ENCODE data around the gene LMCD1. TPM values are rescaled to one million over a fixed set of nuclear protein-coding genes. Genes with fewer than 3 reads are reported as not detected.
A peak's percentile ranks its signal among the peaks of the same experiment; 100 is the strongest.

Gene LMCD1
- total RNA-seq, 2 donors from 2014 or later, result 10.9 to 32.4 TPM

DNA sequence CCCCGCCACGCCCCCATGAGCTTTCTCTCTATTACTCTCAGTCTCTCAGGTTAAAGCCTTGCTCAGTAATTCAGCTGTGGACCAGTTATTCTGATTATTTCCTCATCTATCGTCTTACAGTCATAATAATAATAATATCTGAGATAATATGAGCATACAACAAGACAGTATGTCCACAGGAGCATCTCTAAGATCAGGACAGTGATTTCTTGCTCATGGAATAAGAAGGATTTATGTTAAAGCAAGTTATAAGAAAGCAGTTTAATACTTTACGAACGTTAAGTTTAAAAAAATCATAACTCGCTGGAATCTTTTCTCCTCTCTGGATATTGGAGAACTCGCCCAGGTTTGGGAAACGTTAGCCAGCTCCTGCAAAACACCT is 643 bp upstream of the LMCD1 start:
- ATAC-seq, result no peak
- no peaks in the 10 kb centered on the region for H3K27me3 ChIP-seq
- peak overlapping the region; percentile 87 to 94 (median 93) for H3K27ac ChIP-seq
- no peaks in the 10 kb centered on the region for H3K36me3 ChIP-seq (replicated peaks in 1 of 2; ENCODE audit: insufficient read depth in 1 of 2, low read depth in 2 of 2)
- 2 to 3% methylated on average over 8 of the region's 8 CpGs for WGBS, 2 donors
- H3K4me1 ChIP-seq, result peaks cover 51% of the 10 kb centered on the region
- H3K4me3 ChIP-seq, result no peak overlapping the region
- no peak for DNase-seq
- TF ChIP-seq, protein P1, sequence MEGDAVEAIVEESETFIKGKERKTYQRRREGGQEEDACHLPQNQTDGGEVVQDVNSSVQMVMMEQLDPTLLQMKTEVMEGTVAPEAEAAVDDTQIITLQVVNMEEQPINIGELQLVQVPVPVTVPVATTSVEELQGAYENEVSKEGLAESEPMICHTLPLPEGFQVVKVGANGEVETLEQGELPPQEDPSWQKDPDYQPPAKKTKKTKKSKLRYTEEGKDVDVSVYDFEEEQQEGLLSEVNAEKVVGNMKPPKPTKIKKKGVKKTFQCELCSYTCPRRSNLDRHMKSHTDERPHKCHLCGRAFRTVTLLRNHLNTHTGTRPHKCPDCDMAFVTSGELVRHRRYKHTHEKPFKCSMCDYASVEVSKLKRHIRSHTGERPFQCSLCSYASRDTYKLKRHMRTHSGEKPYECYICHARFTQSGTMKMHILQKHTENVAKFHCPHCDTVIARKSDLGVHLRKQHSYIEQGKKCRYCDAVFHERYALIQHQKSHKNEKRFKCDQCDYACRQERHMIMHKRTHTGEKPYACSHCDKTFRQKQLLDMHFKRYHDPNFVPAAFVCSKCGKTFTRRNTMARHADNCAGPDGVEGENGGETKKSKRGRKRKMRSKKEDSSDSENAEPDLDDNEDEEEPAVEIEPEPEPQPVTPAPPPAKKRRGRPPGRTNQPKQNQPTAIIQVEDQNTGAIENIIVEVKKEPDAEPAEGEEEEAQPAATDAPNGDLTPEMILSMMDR (IDR thresholded peaks at IDR 0.05), result no peak
- TF ChIP-seq POLR2A (IDR thresholded peaks at IDR 0.05), result no peak
- no peaks in the 10 kb centered on the region for H3K9me3 ChIP-seq
- intact Hi-C loops (cut with DNase I), result no loop called here

DNA sequence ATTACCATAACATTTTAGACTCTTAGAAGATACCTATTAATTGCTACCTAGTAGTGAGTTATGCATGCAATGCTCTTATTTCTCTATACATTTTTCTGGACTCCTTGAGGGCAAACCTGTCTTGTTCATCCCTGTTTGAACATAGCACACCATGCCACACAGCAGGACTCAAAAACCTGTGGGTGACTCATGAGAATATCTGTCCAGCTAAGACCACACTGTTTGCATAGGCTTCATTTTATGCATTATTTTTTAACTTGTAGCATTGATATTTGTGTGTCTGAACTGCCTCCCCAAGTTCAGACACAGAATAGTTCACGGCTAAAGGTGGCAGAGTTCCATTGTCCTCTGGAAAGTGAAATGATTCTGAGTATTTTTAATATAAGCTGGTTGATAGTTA is 1.8 kb downstream of the LMCD1 start:
- no peak for TF ChIP-seq POLR2A (IDR thresholded peaks at IDR 0.05)
- TF ChIP-seq, protein P1 (IDR thresholded peaks at IDR 0.05), result no peak
- ATAC-seq, result no peak
- no peaks in the 10 kb centered on the region for H3K36me3 ChIP-seq (replicated peaks in 1 of 2; ENCODE audit: insufficient read depth in 1 of 2, low read depth in 2 of 2)
- no peaks in the 10 kb centered on the region for H3K9me3 ChIP-seq
- intact Hi-C loops (cut with DNase I), result no loop called here
- no peaks in the 10 kb centered on the region for H3K27me3 ChIP-seq
- no peak for DNase-seq
- peak overlapping the region in 3 of 4 donors; percentile 61 to 94 (median 69) for H3K27ac ChIP-seq
- H3K4me3 ChIP-seq, result no peak overlapping the region
- WGBS, 2 donors, result 63 to 70% methylated on average over 1 of the region's 1 CpG
- H3K4me1 ChIP-seq, result peaks cover 59% of the 10 kb centered on the region

DNA sequence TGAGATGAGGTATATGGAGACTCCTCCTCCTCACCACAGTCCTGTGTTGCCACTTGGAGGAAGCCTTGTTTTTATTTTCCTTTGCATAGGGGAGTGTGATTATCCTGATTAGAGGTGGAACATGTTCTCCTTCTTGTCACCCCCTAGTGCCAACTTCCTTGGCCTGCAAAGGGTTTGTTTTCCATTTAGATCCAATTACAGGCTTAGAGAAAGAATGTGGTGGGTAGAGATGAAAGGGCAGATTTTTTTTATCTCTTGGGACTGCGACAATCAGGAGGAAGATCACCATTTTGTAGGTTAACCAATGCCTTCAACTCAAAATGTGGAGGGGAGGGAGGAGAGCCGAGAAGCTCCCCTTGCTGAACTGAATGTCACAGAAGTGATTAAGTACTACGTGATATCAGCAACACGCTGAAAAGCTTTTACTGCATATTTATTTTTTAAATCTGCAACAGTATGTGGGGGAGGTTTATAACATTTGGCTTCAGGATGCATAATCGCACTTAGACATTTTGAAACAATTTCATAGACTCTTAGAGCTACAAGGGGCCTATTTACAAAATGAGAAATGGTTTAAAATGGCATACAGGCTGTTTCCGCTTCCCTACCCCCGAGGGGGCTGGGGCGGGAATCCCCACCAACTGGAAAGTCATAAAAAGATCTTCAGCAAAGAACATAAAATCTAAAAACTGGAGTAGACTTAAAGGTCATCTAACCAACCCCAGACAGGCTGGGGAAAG is 2.4 kb downstream of the LMCD1 start:
- no peak for TF ChIP-seq POLR2A (IDR thresholded peaks at IDR 0.05)
- TF ChIP-seq, protein P1 (IDR thresholded peaks at IDR 0.05), result no peak
- Histone ChIP-seq H3K27ac (peak overlapping the region in 2 of 4 donors; percentile 69 to 94), H3K27me3 (no peaks in the 10 kb centered on the region), H3K4me1 (peaks cover 59% of the 10 kb centered on the region), H3K4me3 (no peak overlapping the region), H3K9me3 (no peaks in the 10 kb centered on the region), H3K36me3 (replicated peaks in 1 of 2; ENCODE audit: insufficient read depth in 1 of 2, low read depth in 2 of 2) (no peaks in the 10 kb centered on the region)
- DNase-seq (no peak), ATAC-seq (no peak)
- whole genome bisulfite sequencing, 2 donors, result 42% methylated on average over 8 of the region's 8 CpGs
- intact Hi-C loops (cut with DNase I), result no loop called here

DNA sequence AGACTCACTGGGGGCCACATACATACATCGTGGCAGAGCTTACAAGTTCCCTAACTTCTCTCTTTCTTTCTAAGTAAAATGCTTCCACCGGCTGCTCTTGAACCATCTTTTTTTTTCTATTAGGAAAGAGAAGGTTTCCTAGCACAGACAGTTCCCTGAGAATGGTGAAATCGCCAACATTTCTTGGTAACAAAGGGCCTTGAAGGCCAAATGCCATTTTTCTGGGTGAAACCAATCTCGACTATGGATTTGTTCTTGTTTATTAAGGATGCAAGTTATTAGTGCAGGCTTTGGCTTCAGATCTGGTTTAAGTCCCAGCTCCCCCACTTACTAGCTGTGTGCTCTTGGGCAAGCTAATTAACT is 3.0 kb downstream of the LMCD1 start:
- ATAC-seq (no peak), DNase-seq (no peak)
- Histone ChIP-seq H3K27ac (peak overlapping the region in 3 of 4 donors; percentile 31 to 94 (median 69)), H3K9me3 (no peaks in the 10 kb centered on the region), H3K36me3 (replicated peaks in 1 of 2; ENCODE audit: insufficient read depth in 1 of 2, low read depth in 2 of 2) (no peaks in the 10 kb centered on the region), H3K27me3 (no peaks in the 10 kb centered on the region), H3K4me3 (no peak overlapping the region), H3K4me1 (peaks cover 60% of the 10 kb centered on the region)
- TF ChIP-seq, protein P1 (IDR thresholded peaks at IDR 0.05), result no peak
- TF ChIP-seq POLR2A (IDR thresholded peaks at IDR 0.05), result no peak
- 70 to 71% methylated on average over 4 of the region's 4 CpGs for WGBS, 2 donors
- intact Hi-C loops (cut with DNase I), result no loop called here

DNA sequence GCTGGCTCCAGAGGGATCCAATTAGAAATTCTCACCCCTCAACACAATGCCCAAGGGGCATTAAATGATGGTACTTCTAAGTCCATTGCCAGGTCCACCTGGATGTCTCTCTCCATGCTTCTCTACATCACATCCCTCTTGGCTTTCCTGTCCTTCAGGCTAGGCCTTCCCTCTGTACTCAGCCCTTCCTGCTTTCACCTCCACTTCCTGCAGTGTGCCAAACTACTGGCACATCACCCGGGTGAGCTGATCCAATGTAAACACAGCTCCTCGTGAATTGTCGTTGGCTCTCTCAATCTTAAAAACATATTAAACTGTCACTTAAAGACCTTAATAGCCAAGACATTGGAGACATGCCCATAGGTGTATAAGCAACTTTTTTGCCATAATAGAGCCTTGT is 4.0 kb downstream of the LMCD1 start:
- peak; percentile 53 to 74 (median 70) for DNase-seq

More for the DNA sequence above, 4.0 kb downstream of the LMCD1 start:
- Histone ChIP-seq H3K27ac (peak overlapping the region in 3 of 4 donors; percentile 31 to 94 (median 56)), H3K4me1 (peaks cover 52% of the 10 kb centered on the region), H3K27me3 (no peaks in the 10 kb centered on the region), H3K36me3 (replicated peaks in 1 of 2; ENCODE audit: insufficient read depth in 1 of 2, low read depth in 2 of 2) (no peaks in the 10 kb centered on the region), H3K9me3 (no peaks in the 10 kb centered on the region), H3K4me3 (no peak overlapping the region)
- 0 to 19% methylated on average over 3 of the region's 3 CpGs for WGBS, 2 donors
- TF ChIP-seq, protein P1 (IDR thresholded peaks at IDR 0.05), result no peak
- TF ChIP-seq POLR2A (IDR thresholded peaks at IDR 0.05), result no peak
- no peak for ATAC-seq
- intact Hi-C loops (cut with DNase I), result no loop called here

Measured in body of pancreas (tissue), 4 donors.